Measurements from ENCODE around the gene EIF5A2.
"Not testable (repeated sequence)": the region's sequence is repeated elsewhere in the genome, so short reads cannot be mapped to it uniquely, and the experiment has no call there.

The EIF5A2 gene

DNA sequence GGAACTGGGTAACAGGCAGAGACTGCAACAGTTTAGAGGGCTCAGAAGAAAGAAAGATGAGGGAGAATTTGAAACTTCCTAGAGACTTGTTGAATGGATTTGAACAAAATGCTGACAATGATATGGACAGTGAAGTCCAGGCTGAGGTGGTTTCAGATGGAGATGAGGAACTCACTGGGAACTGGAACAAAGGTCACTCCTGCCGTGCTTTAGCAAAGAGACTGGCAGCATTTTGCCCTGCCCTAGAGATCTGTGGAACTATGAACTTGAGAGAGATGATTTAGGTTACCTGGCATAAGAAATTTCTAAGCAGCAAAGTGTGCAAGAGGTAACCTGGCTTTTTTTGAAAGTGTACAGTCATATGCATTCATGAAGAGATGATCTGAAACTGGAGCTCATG, 11.7 kb downstream of the EIF5A2 start:
- DNase-seq (ENCODE audit: low spot score) = no peak

DNA sequence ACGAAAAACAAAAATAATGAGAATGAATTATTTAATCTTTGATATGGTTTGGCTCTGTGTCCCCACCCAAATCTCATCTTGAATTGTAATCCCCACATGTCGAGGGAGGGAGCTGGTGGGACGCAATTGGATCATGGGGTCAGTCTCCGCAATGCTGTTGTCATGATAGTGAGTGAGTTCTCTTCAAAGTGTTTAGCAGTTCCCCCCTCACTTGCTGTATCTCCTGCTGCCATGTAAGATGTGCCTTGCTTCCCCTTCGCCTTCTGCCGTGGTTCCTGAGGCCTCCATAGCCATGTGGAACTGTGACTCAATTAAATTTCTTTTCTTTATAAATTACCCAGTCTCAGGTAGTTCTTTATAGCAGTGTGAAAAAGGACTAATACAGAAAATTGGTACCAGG, 12.1 kb downstream of the EIF5A2 start:
- not testable (repeated sequence) for DNase-seq (ENCODE audit: low spot score)

DNA sequence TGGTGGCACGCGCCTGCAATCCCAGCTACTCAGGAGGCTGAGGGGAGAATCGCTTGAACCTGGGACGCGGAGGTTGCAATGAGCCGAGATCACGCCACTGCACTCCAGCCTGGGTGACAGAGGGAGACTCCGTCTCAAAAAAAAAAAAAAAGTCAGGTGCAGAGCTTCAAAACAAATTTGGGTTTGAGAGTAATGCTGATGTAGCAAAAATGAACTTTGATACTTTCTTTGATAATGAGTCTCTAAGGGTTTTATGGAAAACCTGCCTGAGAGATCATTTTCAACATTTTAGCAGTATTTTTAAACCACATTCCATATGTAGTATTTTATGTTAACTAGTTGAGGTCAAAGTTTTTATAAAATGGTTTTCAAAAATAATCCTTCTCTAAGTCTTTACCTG, 14.5 kb downstream of the EIF5A2 start:
- DNase-seq (ENCODE audit: low spot score) = no peak

DNA sequence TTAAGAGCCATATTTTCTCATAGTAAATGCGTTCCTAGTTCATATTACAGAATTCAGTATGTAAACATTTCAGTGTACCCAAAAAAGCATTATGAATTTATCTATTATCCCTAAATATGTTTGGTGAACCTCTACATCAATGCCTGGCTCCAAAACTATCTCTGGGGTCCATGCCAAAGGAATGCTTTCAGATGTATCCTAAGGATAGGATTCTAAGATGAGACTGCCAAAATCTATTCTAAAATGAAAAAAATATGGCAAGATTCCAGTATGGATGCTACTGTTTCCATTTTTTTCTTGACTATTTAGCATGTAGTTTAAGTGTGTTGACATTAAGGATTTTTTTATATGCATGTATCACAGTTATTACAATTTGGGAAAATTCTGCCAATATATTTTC, 18.8 kb downstream of the EIF5A2 start:
- no peak for DNase-seq (ENCODE audit: low spot score)

DNA sequence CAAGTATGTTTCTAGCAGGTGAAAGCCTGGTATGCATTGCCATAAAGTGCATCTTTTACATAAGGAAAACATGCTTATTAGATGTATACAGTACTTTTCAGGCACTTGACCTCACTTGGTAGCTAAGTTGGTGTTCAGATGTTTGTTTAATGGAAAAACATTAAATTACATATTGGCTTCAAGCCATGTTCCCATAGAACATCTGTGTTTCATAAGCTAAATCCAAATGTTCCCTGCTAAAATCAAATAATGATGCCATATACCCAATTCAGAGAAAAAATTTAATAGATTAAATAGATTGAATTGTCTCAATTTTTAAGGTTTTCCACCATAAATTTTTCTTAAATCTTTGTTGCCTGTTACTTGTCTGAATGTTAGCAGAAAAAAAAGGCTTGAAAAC, 19.3 kb downstream of the EIF5A2 start:
- DNase-seq (ENCODE audit: low spot score) = no peak

DNA sequence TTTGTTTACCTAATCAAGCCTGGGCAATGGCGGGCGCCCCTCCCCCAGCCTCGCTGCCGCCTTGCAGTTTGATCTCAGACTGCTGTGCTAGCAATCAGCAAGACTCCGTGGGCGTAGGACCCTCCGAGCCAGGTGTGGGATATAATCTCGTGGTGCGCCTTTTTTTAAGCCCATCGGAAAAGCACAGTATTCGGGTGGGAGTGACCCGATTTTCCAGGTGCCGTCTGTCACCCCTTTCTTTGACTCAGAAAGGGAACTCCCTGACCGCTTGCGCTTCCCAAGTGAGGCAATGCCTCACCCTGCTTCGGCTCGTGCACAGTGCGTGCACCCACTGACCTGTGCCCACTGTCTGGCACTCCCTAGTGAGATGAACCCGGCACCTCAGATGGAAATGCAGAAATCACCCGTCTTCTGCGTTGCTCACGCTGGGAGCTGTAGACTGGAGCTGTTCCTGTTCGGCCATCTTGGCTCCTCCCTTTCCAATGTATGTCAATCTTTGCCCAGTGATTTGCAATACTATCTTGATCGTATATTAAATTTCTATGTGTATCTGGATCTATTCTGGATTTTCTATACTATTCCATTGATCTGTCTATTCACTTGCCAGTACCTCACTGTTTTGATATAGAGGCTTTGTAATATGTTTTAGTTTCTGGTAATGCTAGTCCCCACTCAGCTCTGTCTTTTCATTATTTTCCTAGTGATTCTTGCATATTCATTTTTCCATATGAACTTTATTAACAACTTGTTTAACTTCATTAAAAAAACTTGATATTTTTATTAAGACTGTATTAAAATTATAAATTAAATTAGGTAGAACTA, 24.1 kb downstream of the EIF5A2 start:
- not testable (repeated sequence) for DNase-seq (ENCODE audit: low spot score)

DNA sequence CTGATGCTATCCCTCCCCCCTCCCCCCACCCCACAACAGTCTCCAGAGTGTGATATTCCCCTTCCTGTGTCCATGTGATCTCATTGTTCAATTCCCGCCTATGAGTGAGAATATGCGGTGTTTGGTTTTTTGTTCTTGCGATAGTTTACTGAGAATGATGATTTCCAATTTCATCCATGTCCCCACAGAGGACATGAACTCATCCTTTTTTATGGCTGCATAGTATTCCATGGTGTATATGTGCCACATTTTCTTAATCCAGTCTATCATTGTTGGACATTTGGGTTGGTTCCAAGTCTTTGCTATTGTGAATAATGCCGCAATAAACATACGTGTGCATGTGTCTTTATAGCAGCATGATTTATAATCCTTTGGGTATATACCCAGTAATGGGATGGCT, 29.7 kb downstream of the EIF5A2 start:
- not testable (repeated sequence) for DNase-seq (ENCODE audit: low spot score)

DNA sequence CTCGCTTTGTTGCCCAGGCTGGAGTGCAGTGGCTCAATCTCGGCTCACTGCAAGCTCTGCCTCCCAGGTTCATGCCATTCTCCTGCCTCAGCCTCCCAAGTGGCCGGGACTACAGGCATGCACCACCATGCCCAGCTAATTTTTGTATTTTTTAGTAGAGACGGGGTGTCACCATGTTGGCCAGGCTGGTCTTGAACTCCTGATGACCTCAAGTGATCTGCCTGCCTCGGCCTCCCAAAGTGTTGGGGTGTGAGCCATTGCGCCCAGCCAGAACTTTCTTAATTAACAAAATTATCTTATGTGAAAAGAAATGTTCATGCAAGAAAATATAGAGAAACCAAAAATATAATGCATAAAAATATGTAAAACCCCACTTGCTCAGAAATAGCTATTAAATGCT, 31.1 kb downstream of the EIF5A2 start:
- not testable (repeated sequence) for DNase-seq (ENCODE audit: low spot score)

DNA sequence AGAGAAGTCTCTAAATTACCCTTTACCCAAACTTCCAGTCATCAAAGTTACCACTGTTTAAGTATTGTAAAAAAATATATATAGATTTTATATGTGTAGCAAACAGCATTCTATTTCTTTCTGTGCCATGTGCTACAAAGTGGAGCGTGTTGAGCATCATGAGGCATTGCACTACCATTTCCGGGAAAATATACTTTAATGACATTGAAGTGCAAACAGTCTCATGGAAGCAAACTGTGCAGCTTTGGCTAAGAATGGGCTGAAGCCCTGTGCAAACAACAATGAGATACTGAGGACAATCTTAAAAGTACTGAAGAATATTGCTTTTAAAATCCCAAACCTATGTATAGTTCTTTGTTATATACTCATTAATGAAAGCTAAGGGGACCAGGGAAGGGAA, 31.9 kb downstream of the EIF5A2 start:
- DNase-seq (ENCODE audit: low spot score) = no peak

DNA sequence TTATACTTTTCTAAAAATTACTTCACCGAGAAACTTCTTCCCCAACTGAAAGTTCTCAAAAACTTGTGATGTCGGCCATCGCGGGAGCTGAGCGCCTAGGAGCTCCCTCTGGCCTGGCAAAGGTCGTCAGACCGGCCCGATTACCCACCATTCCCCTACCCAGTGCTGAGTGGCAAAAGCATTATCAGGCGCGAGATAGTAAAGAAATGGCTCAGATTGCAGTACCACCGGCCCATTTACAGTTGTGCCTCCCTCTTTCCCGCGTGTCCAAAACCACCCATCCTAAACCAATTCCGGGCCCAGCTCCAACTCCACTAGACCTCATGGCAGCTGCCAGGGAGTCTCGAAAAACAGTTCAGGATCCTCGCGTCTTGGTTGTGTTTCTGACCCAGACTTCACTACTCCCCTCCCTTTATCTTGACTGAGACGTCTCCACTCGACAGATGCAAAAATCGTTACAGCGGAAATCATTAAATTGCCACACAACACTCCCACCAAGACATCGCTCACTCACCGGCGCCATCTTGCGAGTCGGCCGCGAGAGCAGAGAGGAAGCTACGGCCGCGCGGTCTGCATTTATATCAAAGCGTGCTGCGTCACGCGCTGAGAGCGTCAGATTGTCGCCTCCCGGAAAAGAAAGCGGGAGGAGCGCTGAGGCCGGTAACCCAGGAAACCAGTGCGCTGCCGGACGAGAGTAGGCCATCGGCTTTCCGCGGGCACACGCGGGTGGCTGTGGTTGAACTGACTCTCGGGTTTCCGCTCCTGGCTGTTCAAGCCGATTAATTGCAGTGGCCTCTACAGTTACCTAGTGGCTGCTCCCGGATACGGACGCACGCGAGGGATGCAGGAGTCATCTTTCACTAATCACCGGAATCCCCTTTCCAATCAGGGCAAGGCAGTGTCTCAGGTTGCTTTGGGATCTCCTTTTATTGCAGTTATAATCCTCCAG, 38.5 kb downstream of the EIF5A2 start, which contains the start of gene RPL22L1:
RPL22L1 (minus strand) TSS at position 551 of the 949 bp plus-strand sequence; CDS start at position 523, 28 bp downstream.
- peak; percentile 96 for DNase-seq (ENCODE audit: low spot score)

DNA sequence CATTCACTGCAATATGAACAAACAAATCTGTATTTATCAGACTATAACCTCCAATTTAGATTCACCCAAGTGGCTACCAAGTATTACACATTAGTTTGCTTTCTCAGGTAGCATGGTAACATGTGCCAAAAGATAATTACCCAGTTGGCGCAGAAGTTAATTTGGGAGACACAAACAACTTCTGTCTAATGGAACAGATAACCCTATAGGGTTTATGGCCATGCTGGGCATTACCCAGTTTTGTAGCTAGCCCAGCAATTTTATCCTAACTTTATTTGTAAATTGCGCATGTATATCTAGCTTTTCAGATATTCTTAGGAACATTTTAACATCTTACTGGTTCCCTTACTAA, 39.2 kb downstream of the EIF5A2 start:
- DNase-seq (ENCODE audit: low spot score) = no peak

DNA sequence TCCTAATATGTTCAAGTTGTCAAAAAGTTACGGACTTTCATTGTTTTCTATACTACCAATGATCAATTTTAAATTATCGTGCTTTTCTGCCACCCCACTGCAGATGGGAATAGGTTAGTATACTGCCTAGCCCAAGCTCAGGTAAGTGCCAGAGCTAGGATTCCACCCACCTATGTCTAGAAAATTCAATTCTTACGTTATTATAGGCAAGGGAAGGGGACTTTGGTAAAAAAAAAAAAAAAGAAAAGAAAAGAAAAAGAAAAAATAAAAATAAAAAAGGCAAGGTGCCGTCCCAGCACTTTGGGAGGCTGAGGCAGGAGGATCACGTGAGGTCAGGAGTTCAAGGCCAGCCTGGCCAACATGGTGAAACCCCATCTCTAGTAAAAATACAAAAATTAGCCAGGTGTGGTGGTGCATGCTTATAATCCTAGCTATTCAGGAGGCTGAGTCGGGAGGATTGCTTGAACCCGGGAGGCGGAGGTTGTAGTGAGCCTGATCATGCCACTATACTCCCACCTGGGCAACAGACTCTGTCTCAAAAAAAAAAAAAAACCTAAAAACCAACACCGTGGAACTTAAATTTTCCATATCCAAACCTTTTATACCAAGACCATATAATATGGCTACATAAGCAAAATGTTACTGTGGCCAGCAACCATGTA, 39.7 kb downstream of the EIF5A2 start:
- no peak for DNase-seq (ENCODE audit: low spot score)

DNA sequence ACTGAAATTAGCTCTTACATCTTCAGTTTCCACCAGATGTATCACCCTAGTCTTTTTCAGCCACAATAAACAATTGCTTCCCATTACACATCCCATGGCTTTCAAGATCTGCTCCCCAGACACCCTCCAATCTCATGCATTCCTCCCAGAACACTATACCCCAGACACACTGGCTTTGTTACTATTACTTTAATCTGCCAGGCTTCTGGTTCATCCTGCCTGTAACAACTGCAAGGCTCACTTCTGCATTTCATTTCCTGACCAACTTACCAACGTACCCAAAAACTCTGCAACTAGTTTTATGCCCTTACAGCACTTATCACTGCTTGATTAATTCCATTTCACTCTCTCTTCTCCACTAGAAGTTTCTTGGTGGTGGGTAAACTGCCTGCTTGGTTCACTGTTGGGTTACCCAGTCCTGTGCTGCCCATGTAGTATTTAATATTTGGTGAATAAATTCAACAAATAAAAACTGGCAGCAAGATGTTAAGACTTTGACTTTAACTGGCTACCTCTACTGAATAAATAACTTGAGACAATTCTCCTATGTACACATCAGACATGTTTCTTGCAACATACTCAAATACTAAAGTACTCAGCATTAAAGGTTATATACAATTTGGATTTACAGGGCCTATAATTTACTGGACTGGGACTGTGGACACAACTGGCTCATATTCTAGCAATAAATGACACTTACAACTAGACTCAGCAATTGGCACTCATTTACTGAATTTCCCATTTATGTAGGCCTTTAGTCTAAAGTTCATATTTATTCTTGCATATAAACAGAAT, 41.1 kb downstream of the EIF5A2 start:
- DNase-seq (ENCODE audit: low spot score) = no peak

DNA sequence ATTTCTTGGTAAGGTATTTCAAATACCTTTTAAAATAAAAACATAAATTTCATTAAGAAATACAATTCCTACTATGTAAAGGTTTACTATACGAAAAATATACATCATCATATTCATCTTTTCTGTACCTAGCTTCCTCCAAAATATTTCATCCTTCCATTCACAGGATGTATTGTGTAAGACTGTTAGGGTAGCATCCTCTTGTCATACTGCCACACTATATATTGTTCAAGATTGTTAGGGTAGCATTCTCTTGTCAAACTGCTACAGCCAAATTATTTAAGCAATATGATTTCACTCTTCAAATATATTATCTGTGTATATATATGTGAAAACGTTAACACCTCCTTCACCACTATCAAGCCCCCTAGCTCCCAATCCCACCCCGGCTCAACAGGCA, 41.9 kb downstream of the EIF5A2 start:
- no peak for DNase-seq (ENCODE audit: low spot score)

DNA sequence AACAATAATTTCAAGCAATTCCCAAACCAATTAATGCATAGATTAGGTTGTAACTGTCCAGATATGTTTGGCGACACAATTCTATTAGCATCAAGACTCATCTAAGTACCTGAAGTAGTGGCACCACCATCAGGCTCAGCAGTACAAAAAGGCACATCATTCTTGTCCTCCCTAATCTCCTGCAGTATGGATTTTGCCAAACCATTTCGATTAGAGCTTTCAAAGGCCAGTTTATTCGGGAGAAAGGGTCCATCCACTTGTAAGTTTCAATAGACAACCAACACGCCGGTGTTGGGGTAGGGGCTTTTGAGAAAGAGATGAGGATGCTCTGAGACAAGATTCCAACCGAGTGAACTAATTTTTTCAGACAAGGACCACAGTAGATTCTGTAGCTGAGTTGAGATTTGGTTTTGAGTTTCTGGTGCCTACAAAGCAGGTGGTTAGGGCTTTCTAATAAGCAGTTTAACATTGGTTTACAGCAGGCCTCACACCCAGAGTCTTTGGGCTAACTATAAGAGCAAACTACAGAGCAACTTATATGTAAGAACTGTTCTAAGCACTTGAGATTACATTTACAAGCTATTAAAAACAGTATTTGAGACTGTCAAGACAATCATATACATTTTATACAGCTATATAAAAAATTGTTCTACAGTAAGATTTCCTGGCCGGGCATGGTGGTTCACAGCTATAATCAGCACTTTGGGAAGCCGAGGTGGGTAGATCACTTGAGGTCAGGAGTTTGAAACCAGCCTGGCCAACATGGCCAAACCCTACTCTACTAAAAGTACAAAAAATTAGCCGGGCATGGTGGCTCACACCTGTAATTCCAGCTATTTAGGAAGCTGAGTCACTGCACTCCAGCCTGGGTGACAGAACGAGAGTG, 43.0 kb downstream of the EIF5A2 start:
- peak; percentile 35 for DNase-seq (ENCODE audit: low spot score)

DNA sequence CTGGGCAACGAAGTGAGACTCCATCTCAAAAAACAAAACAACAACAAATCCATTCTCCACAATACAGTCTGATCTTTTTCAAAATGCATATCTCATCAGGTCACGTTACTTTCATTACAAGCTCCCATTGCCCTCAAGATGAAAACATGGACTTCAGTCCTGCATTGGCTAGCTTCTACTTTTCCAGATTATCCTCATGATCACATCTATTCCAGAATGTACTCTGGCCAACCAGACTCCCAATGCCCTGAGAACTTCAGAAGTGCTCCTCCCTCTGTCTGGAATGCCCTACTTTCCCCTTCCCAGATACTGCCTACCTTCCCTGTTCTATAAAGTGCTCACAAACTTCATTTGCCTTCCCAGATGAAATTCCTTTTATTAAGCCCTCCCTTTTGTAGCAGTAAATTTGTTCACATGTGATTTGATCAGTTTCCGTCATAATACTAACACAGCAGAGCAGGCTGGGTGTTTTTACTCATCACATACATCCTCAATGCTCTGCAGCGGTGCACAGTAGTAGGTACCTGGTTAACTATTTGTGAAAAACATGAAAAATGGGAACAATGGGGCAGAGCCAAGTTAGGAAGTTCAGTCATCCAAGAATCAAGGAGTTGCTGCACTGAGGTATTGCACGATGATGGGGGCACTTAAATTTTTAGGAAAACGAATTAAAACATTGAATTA, 43.8 kb downstream of the EIF5A2 start:
- peak; percentile 57 for DNase-seq (ENCODE audit: low spot score)

DNA sequence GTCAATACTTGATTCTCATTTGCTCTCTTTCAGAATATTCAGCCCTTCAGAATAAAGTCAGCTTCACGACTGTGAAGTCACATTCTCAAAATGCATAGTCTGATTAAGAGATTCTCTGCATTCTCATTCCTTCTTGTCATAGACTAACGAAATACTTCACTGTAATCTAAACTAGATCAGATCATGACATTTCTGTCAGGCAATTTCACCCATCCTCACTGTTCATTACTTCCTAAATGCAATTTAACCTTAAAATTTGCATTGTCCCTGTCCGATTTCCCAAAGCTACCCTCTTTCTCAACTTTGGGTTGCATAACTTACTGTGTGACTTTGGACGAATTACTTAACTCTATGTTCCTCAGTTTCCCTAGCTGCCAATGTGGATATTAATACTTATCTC, 44.6 kb downstream of the EIF5A2 start:
- DNase-seq (ENCODE audit: low spot score) = no peak

DNA sequence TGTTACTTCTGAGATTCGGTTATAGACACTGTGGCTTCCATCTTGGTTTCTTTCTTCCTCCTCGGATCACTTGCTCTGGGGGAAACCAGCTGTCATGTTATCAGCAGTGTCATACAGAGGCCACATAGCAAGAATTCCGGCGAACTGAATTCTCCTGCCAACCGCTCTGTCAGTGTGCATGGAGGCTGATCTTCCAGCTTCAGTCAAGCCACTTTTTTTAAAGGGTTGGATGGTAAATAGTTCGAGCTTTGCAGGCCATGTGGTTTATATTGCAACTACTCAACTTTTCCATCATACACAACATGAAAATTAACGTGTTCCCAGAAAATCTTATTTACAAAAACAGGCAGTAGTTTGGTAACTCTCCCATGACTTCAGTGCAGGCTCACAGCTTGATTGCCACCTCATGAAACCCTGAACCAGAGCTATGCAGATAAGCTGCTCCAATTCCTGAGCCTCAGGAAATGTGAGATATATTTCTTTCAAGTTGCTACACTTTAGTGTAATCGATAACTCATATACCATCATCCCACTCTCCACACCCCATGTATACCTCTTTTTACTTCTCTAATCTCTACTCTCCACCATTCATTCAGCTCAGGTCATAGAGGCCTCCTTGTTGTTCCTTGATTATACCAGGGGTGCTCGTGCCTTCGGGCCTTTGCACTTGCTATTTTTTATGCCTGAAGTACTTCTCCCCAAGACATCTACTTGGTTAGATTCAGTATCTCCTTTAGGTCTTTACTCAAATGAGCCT, 45.6 kb downstream of the EIF5A2 start:
- peak; percentile 16 for DNase-seq (ENCODE audit: low spot score)

DNA sequence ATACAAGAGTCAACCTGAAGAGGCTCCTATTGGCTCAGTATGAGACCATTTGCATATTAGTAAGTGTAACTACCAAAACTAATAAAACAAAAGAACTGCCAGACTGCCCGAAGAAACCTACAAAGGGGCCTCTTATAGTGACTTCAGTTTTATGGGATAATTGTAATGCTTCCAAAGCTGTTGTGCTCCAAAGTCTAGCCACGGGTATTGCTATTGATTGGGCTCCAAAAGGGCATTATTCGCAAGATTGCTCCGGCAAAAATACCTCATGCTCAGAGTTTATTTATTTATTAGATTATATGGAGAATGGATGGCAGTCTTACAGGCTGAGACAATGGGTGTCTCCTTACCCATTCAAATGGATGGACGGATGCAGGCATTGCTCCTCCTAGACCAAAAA, 49.8 kb downstream of the EIF5A2 start:
- no peak for DNase-seq (ENCODE audit: low spot score)

Data from cerebellar cortex (tissue), 1 donor.